ENCODE results near the gene SH3RF3.

The SH3RF3 gene

DNA sequence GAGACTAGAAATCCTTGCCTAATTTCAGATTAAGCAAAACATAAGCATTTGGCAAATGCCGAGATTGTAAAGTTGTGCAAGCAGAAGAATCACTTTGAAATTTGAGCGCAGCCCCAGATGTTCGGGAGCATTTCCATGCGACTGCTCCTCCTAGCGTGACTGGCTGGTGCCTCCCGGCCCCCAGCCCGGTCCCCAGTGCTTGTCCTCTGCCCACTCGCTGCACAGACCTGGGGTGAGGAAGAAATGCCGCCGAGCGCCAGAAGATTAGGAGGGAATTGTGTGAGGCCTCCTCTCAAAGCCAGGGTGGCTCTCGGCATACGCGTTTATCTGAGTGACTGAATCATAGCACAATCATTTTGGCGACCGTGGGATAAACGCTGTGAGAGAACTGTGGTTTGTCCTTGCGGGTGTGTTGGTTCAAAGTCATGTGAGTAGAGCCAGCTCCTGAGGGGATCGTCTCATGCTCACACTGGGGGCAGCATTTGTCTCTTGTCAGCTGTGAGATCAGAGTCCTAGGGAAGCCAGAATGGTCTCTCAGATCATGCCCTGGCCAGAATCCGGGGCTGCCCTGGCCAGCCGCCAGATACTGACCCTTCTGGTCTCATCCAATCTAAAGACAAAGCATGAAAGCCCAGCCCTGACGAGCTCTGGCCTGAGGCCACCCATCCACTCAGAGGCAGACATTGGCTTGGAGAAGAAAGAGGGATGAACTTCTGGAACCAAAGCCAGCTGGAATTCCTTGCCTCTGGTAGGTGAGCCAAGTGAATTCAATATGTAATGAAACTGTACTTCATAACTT lies 189.3 kb downstream of the SH3RF3 start:
- DNase-seq, result no peak

GRCh38 chr2:109318949-109319342 lies 189.9 kb downstream of the SH3RF3 start:
- DNase-seq, result no peak

GRCh38 chr2:109320195-109320922 lies 191.4 kb downstream of the SH3RF3 start:
- DNase-seq, result no peak

DNA sequence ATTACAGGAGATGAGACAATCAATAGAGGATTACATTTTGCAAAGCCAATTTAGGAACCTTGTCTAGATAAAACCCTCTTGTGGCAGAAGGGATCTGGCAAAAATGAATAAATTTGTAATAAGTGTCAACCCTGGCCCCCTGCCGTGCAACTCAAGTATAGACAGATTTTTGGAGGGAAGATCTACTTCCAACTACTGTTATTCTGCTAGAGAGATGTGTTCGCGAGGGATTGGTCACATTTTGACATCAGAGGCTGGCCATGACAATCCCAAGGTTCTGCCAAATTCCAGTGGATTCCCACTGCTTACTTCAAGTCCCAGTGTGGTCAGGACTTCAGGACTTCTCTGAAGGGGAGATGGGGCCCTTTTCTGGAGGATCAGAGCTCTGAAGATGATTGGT lies 192.6 kb downstream of the SH3RF3 start:
- DNase-seq, result no peak

GRCh38 chr2:109322111-109322510 lies 193.1 kb downstream of the SH3RF3 start:
- DNase-seq, result no peak

DNA sequence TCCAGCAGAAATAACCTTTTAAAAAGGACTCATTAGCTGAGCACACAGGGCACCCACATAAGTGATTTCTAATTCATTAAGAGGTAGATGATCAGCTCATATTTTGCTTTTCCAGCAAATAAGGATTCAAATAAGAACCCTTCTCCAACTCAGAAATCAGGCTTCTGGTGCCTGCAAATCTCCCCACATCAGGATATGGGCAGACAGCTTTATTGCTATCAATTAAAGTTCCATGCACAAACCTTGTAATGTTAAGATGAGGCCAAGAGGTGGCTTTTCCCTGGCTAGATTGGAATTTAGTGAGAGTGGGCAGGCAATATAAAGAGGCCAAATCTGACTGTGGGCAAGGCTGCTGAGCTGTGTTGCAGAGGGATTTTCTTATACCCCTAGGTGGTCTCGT lies 193.6 kb downstream of the SH3RF3 start:
- DNase-seq, result no peak

DNA sequence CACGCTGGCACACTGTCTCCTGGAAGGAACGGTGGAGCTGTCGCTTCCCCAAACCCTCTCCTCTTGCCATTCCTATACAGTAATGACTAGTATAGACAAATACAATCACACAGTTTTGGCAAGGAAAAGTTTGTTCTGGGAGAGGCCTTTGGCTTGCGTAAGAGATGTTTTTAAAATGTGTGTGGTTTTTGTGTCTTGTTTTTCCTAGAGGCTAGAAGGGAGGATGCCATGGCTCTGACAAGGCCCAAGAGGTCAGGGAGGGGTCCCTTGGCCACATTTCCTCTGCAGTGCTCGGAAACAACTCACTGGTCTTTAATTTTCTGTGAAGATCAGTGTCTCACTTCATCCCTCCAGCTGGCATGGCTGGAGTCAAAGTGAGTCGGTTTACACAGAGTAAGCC lies 195.9 kb downstream of the SH3RF3 start:
- no peak for DNase-seq

DNA sequence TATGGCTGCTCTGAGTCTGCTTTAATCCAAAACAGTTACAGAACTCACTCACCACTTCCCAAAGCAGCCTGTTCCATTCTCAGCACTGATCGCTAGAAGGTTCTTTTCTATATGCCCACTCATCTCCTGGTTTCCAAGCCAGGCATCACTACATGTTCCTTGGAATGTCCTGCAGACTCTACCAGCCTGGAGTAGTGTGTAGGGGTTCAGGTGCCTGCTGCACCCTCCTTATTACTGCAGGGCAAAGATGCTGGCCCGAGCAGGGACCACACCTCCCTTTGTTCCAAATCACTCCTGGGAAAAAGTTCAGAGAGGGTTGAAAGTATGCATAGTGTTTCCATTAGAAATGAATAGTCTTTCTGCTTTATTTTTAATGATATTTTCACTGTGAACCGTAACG lies 196.6 kb downstream of the SH3RF3 start:
- DNase-seq, result no peak

DNA sequence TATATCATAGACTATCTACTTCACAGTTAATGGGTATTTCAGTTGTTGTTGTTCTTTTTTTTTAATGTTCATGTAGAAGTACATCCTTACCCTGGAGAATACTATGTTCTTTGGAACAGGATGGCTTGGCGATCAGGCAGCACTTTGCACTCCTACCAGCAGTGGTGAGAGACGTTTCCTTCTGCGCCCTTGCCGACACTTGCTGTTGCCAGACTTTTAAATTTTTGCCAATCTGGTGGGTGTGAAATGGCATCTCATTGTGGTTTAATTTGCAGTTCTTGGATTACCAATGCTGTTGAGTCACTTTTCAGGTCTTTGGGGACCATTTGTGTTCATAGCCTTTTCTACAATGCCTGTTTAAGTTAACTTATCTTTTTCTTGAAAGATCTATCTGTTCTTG lies 197.3 kb downstream of the SH3RF3 start:
- no peak for DNase-seq

- no peak for DNase-seq
These were observed 201.1 kb downstream of the SH3RF3 start for GRCh38 chr2:109330056-109330455.

DNA sequence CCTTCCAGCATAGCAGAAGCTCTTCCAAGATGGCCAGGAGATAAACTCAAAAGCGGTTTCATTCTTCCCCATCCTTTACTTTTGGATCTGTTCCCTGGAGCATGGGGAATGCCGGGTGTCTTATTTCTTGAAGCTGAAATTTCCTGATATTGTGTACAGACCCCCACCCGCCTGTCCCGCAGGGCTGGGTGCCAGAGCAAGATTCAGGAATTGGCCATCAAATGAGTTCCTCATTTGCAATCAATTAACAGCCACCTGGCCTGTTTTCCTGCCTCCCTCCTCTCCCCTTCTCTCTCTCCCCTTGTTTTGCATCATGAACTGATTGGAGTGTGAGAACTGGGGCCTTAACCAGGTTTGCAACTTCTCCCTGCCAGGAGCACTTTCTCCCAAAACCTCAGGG lies 202.1 kb downstream of the SH3RF3 start:
- DNase-seq, result no peak

DNA sequence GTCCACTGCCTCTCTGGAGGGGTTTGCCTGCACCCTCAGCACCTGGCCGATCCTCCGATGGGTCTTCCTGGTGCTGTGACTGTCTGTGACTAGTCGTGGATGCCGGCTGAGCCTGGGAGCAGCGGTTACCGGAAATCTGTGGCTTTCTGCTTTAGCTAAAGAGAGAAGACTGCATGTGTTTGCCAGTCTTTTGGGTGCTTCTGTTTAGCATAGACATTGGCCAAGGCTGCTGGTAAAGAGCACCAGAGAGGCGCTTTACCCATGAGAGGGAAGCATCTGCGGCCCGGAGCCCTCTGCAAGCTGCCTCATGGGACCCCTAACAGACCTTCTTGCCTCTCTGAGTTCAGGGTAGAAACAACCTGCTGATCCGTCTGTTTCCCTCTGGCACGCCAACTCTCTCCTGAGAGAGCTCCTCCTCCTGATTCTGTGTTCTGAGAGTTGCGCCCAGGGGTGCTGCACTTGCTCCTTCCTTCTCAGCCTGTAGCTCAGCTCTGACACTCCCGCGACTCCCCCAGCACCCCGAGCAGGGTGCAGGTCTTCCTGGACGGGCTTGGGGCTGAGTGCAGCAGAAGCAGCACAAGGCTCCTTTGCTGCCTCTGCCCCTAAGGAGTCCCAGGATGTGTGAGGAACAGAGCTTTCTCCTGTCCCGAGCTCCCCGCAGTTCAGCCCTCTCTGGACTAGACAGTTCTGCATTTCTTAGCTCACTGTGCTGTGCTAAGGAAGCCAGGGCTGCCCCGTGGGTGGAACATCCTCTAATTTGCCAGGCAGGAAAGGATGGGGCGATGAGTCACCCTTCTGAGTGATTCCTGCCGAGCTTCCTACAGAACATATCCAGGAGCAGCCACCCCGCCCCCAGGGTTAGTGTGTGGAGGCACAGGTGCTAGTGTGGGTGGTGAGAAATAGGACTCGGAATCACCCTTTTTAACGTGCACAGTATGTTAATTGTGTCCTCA lies 203.2 kb downstream of the SH3RF3 start:
- DNase-seq, result peak; percentile 24 to 30

DNA sequence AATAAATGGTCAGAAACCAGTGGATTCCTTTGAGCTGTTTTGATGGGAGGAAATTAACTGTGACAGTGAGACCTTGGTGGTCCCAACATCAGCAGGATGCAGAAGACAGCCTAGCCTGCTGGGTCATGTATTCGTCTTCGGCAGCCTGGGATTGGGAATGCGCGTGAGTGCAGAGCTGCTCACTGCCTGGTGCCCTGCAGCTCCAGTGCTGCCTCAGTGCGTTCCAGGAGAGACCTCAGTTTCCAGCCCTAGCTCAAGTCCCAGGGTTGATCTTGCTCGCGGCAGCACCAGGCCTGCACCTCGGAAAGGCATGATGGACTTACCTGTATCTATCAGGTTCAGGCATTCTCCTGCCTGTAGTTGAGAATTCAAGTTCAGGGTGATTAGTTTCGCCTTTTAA lies 203.9 kb downstream of the SH3RF3 start:
- DNase-seq, result no peak

GRCh38 chr2:109333414-109334210 lies 204.6 kb downstream of the SH3RF3 start:
- no peak for DNase-seq

DNA sequence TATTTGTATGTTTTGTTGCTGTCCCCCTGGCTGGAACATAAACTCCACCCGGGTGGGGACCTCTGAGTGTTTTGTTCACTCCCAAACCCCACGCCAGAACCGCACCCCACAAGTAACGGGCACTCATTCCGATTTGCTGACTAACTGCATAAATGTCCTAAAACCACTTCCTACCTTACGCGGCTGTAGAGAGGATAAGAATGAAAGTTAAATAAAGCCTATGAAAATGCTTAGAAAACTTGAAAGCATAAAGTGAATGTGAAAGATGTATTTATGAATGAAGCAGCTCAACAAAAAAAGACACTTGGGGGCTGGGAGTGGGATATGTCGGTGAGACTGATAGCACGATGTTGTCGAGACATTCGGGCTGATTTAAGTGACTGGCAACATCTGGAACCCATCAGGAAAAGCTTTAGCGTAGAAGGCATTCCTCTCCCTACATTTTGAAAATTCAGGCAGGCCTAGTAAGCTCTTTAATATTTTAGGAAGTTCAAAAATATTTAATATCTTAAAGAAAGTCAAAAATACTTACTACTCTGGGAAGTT lies 206.7 kb downstream of the SH3RF3 start:
- DNase-seq, result no peak

- no peak for DNase-seq
These were observed 207.3 kb downstream of the SH3RF3 start for GRCh38 chr2:109336296-109336695.

DNA sequence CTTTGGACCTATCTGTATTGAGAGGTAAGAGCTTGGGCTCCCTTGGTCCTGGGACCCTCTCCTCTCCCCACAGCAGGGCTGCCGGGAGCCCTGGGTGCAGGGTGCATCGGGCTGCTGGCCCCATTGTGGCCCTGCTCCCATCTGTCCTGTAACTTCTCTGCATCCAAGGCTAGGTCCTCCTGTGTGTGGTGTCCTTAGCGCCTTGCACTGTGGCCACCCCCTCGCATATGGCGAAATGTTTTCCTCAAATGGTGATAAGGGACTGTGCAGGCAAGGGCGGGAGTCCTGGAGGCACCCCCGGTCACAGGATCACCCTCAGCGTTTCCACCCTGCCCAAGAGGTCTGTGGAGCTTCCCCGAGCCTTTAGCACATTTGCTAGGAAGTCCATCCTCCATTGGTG lies 208.2 kb downstream of the SH3RF3 start:
- DNase-seq, result no peak

- no peak for DNase-seq
These were observed 210.5 kb downstream of the SH3RF3 start for GRCh38 chr2:109339519-109339966.

DNA sequence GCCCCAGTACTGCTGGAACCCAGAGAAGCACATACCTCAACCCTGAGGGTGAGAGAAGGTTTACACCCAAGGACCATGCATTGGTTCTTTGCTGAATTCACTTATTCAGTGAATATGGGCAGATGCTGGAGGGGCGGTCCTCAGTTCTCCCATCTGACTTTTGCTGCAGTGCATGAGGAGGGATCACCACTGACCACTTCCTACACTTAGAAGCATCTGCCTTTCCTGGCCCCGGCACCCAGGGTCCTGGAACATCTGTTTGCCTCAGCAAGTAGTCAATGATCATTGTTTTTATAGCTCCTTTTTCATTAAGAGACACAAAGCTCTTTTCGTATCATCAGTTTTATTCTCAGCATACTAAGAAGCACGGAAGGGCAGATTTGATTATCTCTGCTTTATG lies 211.4 kb downstream of the SH3RF3 start:
- no peak for DNase-seq

- no peak for DNase-seq
These were observed 212.6 kb downstream of the SH3RF3 start for GRCh38 chr2:109341355-109342255.

DNA sequence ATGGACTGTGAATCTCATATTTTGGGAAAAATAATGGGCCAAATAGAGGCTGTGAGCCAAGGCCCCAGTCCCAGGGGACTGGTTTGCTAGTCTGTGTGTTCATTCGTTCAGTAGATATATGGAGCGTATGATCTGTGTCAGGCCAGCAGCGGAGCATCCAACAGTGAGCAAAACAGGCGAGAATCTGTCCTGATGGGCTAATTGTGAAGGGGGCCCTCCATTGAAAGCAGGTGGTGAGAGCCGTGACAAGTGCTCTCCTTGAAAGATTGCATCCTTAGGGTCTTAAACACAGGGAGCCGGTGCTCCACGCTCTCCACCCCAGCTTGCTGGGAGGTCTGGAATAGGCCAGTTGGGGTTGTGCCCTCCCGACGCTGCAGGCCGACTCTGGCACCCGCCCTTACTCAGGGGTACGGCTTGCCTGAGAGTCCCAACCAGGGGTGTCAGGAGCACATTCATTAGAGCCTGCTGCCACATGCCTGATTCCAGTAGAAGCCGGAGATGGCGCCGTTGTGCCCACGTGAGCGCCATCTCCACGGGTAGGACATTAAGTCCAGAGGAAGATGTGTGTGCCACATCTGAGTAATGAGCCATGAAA lies 213.3 kb downstream of the SH3RF3 start:
- DNase-seq, result no peak

Measured in CD4-positive, alpha-beta T cell treated with Interferon alpha-2 for 1 hour (primary cell).